K562 (cell line): ENCODE measurements around the gene ABHD10.

ENCODE experiments used
- ATF3 ChIP-seq, 2 experiments: fragments of 450-650 bp in 1 of 2; sonication (generic) in 1 of 2; formaldehyde crosslinking in 1 of 2; IDR thresholded peaks in 1 of 2; conservative IDR thresholded peaks in 1 of 2; 2 replicates each; pipeline versions ENCODE4 v1.6.1 to v1.8.1; 2016 to 2023; ENCODE audit warnings: mild to moderate bottlenecking in 2 of 2, moderate library complexity in 2 of 2, inconsistent platforms in 1 of 2, missing genetic modification reagents in 1 of 2
- CTCF ChIP-seq, 3 experiments: IDR thresholded peaks in 2 of 3; conservative IDR thresholded peaks in 1 of 3; 2 replicates each; pipeline ENCODE4 v1.5.1; 2011 to 2012; ENCODE audit warnings: low read length in 3 of 3, mild to moderate bottlenecking in 3 of 3, control low read depth in 2 of 3, improper control_type of control experiment in 1 of 3, inconsistent platforms in 1 of 3, low read depth in 1 of 3, mixed read lengths in 1 of 3, moderate library complexity in 1 of 3; ENCODE audit not compliant: insufficient read depth in 2 of 3
- E4F1 ChIP-seq: fragments of 250-450 bp; sonication (Bioruptor Pico); IDR thresholded peaks from 2 replicates; pipeline ENCODE4 v1.5.0; 2021; ENCODE audit warnings: mild to moderate bottlenecking, borderline replicate concordance
- EP300 ChIP-seq: IDR thresholded peaks from 2 replicates; pipeline ENCODE4 v1.6.1; 2012; ENCODE audit warnings: low read length, improper control_type of control experiment
- PYGO2 ChIP-seq: fragments of 450-650 bp; IDR thresholded peaks from 2 replicates; pipeline ENCODE4 v1.6.1; 2016; ENCODE audit warnings: mild to moderate bottlenecking, missing genetic modification characterization, moderate library complexity, missing compliant biosample characterization
- TBP ChIP-seq: optimal IDR thresholded peaks from 2 replicates; pipeline ENCODE3; 2011; ENCODE audit warnings: low read depth, low read length, improper control_type of control experiment
- TCF7 ChIP-seq: sonication (generic); IDR thresholded peaks from 2 replicates; pipeline ENCODE4 v1.6.1; 2016; ENCODE audit warnings: antibody characterized with exemption, borderline replicate concordance

- TF ChIP-seq CTCF (IDR thresholded peaks at IDR 0.05 in 2 of 3, conservative IDR thresholded peaks at IDR 0.05 in 1 of 3; ENCODE audit: insufficient read depth in 2 of 3, low read depth in 1 of 3, low read length in 3 of 3) (no peak), ATF3 (IDR thresholded peaks at IDR 0.05) (no peak), ATF3 (CRISPR knock-in tag; conservative IDR thresholded peaks at IDR 0.05) (no peak), EP300 (no peak), TCF7 (no peak), PYGO2 (tag) (no peak), E4F1 (no peak), TBP (no peak)
Measured at GRCh38 chr3:112004187-112004586, 25.4 kb downstream of the ABHD10 start.
